Activated CD8-positive, alpha-beta T cell treated with anti-CD3 and anti-CD28 coated beads for 36 hours (primary cell): ENCODE measurements around the gene BMPR1A. TPM values are rescaled to one million over a fixed set of nuclear protein-coding genes. Genes with fewer than 3 reads are reported as not detected.

Experiments used
- ATAC-seq: fragments of 200-7000 bp; cut with Tn5 transposase; one replicate; pipeline ENCODE4 v1.10.0; 2021; ENCODE audit warnings: mild to moderate bottlenecking, moderate library complexity
- CTCF ChIA-PET: fragments of 350-600 bp; sonication (Branson Sonifier 250); formaldehyde crosslinking; loops from one replicate; lab custom pipeline; 2021; ENCODE audit warnings: antibody characterized with exemption; lab: Charles Lee
- POLR2A ChIA-PET: fragments of 350-600 bp; sonication (Branson Sonifier 250); formaldehyde crosslinking; loops from one replicate; lab custom pipeline; 2021; ENCODE audit warnings: antibody characterized with exemption; lab: Charles Lee
- DNase-seq: peaks from one replicate; pipeline ENCODE4 v3.0.0-alpha.2; 2020
- H3K27ac Mint-ChIP-seq: one replicate; pipeline ENCODE4 v1.8.0; 2021; ENCODE audit warnings: mild to moderate bottlenecking, mixed read lengths
- H3K27me3 Mint-ChIP-seq: one replicate; pipeline ENCODE4 v1.8.0; 2021; ENCODE audit warnings: mixed read lengths
- H3K36me3 Mint-ChIP-seq: one replicate; pipeline ENCODE4 v1.8.0; 2021; ENCODE audit warnings: low read depth, mixed read lengths
- H3K4me1 Mint-ChIP-seq: one replicate; pipeline ENCODE4 v1.8.0; 2021; ENCODE audit warnings: low read depth, mixed read lengths
- H3K4me3 Mint-ChIP-seq: one replicate; pipeline ENCODE4 v1.8.0; 2021; ENCODE audit warnings: mild to moderate bottlenecking, moderate library complexity, mixed read lengths
- H3K9me3 Mint-ChIP-seq: one replicate; pipeline ENCODE4 v1.8.0; 2021; ENCODE audit warnings: mixed read lengths
- CTCF ChIP-seq: fragments of 200-600 bp; IDR thresholded peaks from one replicate; pipeline ENCODE4 v1.8.0; 2022; ENCODE audit warnings: antibody characterized with exemption, mild to moderate bottlenecking
- intact Hi-C: fragments of 100-400 bp; cut with micrococcal nuclease; formaldehyde crosslinking; loops from one replicate; pipeline ENCODE4 v1.10.0; 2022
- total RNA-seq, 2 experiments: library from RNA; stranded (reverse); gene quantifications; one replicate each; pipeline ENCODE4 v1.2.3, GENCODE V29; 2021

The BMPR1A gene
- total RNA-seq, 2 experiments from 2014 or later: 6.6 to 6.9 TPM

- no peak for DNase-seq
- Mint-ChIP-seq H3K4me1 (peaks cover 3% of the 10 kb centered on the region), H3K4me3 (no peak overlapping the region), H3K27me3 (no peaks in the 10 kb centered on the region), H3K27ac (no peak overlapping the region), H3K9me3 (no peaks in the 10 kb centered on the region), H3K36me3 (no peaks in the 10 kb centered on the region)
- no peak for ATAC-seq
- TF ChIP-seq CTCF: no peak
- POLR2A ChIA-PET: no interaction called here
- CTCF ChIA-PET: no interaction called here
- intact Hi-C loops: no loop called here
These were observed 59.2 kb downstream of the BMPR1A start for GRCh38 chr10:86815640-86816039.

GRCh38 chr10:86817246-86817645 lies 60.8 kb downstream of the BMPR1A start:
- no peak for TF ChIP-seq CTCF
- Mint-ChIP-seq H3K4me3 (no peak overlapping the region), H3K4me1 (peaks cover 3% of the 10 kb centered on the region), H3K36me3 (no peaks in the 10 kb centered on the region), H3K27me3 (no peaks in the 10 kb centered on the region), H3K9me3 (no peaks in the 10 kb centered on the region), H3K27ac (no peak overlapping the region)
- ATAC-seq (no peak), DNase-seq (no peak)
- POLR2A ChIA-PET: no interaction called here
- intact Hi-C loops: no loop called here
- CTCF ChIA-PET: no interaction called here

DNA sequence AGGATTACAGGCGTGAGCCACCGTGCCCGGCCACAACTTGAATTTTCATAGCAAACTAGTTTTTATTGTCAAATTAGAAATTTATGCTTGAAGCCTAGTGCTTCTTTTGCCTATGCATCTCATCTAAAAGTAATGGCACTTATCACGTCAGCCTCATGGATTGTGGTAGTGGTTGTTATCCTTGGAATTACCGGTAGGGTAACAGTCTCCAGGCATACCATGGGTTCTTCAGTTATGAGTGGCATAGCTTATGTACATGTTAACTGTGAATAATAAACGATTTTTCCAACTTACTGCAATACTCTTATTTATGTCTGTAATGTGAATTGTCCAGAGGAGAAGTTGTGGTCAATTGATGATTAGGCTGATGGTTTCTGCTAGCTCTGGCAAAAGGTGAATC lies 63.1 kb downstream of the BMPR1A start:
- ATAC-seq (no peak), DNase-seq (no peak)
- ChIA-PET CTCF (no interaction called here), POLR2A (no interaction called here)
- Mint-ChIP-seq H3K27ac (no peak overlapping the region), H3K27me3 (no peaks in the 10 kb centered on the region), H3K9me3 (no peaks in the 10 kb centered on the region), H3K36me3 (no peaks in the 10 kb centered on the region), H3K4me1 (peaks cover 3% of the 10 kb centered on the region), H3K4me3 (no peak overlapping the region)
- intact Hi-C loops: no loop called here
- no peak for TF ChIP-seq CTCF

- H3K9me3 Mint-ChIP-seq: no peaks in the 10 kb centered on the region
These were observed 64.1 kb downstream of the BMPR1A start for GRCh38 chr10:86820509-86820908.

DNA sequence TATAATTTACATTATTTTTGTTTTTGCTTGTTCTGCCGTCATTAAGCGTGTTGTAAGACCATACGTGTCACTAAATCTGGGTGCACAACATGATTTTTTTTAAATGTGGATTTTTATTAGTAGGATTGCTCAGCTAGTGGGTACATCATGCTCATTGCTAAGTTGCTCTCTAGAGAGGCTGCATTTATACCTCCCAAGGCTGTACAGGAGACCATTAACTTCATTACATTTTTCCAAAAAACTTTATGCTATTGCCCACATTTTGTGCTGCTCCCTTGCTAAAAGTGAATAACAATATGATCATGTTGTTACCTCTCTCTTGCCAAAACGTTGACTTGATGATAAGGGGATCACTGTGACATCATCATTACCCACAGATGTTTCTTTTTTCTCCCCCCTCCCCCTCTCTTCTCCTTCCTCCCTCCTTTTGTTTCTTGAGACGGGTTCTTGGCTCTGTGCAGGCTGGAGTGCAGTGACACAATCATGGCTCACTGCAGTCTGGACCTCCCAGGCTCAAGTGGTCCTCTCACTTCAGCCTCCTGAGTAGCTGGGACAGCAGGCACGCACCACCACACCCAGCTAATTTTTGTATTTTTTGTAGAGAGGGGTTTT lies 65.1 kb downstream of the BMPR1A start:
- intact Hi-C loops: no loop called here
- Mint-ChIP-seq H3K27ac (no peak overlapping the region), H3K9me3 (no peaks in the 10 kb centered on the region), H3K36me3 (no peaks in the 10 kb centered on the region), H3K4me3 (no peak overlapping the region), H3K4me1 (no peaks in the 10 kb centered on the region), H3K27me3 (no peaks in the 10 kb centered on the region)
- ChIA-PET POLR2A (no interaction called here), CTCF (no interaction called here)
- DNase-seq (no peak), ATAC-seq (no peak)
- TF ChIP-seq CTCF: no peak

More at GRCh38 chr10:86820509-86820908, 64.1 kb downstream of the BMPR1A start:
- Mint-ChIP-seq H3K4me3 (no peak overlapping the region), H3K27ac (no peak overlapping the region), H3K4me1 (no peaks in the 10 kb centered on the region), H3K27me3 (no peaks in the 10 kb centered on the region), H3K36me3 (no peaks in the 10 kb centered on the region)
- no peak for TF ChIP-seq CTCF
- DNase-seq (no peak), ATAC-seq (no peak)
- ChIA-PET POLR2A (no interaction called here), CTCF (no interaction called here)
- intact Hi-C loops: no loop called here
